Measurements from ENCODE around the gene CD40LG.

- no peak for TF ChIP-seq POLR2A (IDR thresholded peaks at IDR 0.05)
- no peak for TF ChIP-seq CTCF (IDR thresholded peaks at IDR 0.05)
- TF ChIP-seq POLR2AphosphoS5 (IDR thresholded peaks at IDR 0.05), result no peak
These were observed 4.7 kb upstream of the CD40LG start for GRCh38 chrX:136643243-136643642.
